ENCODE data around the gene KCTD4. TPM values are rescaled to one million over a fixed set of nuclear protein-coding genes. Genes with fewer than 3 reads are reported as not detected.

The KCTD4 gene
- total RNA-seq, 1 donor from 2014 or later: not detected

- Mint-ChIP-seq H3K4me3 (ENCODE audit: unreplicated experiment) (no peak overlapping the region), H3K27me3 (ENCODE audit: unreplicated experiment) (no peaks in the 10 kb centered on the region), H3K36me3 (ENCODE audit: low read depth, unreplicated experiment) (no peaks in the 10 kb centered on the region), H3K4me1 (ENCODE audit: unreplicated experiment) (no peaks in the 10 kb centered on the region), H3K9me3 (ENCODE audit: unreplicated experiment) (no peaks in the 10 kb centered on the region), H3K27ac (ENCODE audit: unreplicated experiment) (peak overlapping the region; percentile 61)
- TF ChIP-seq CTCF (IDR thresholded peaks at IDR 0.05; ENCODE audit: unreplicated experiment): no peak
- no peak for DNase-seq (ENCODE audit: low spot score)
Observed at GRCh38 chr13:45231305-45231704, 30.5 kb upstream of the KCTD4 start.

GRCh38 chr13:45229172-45229571 lies 28.3 kb upstream of the KCTD4 start:
- Mint-ChIP-seq H3K36me3 (ENCODE audit: low read depth, unreplicated experiment) (no peaks in the 10 kb centered on the region), H3K27ac (ENCODE audit: unreplicated experiment) (no peak overlapping the region), H3K9me3 (ENCODE audit: unreplicated experiment) (no peaks in the 10 kb centered on the region), H3K27me3 (ENCODE audit: unreplicated experiment) (no peaks in the 10 kb centered on the region), H3K4me3 (ENCODE audit: unreplicated experiment) (no peak overlapping the region), H3K4me1 (ENCODE audit: unreplicated experiment) (no peaks in the 10 kb centered on the region)
- no peak for TF ChIP-seq CTCF (IDR thresholded peaks at IDR 0.05; ENCODE audit: unreplicated experiment)
- no peak for DNase-seq (ENCODE audit: low spot score)

GRCh38 chr13:45228002-45228401 lies 27.2 kb upstream of the KCTD4 start:
- H3K4me1 Mint-ChIP-seq (ENCODE audit: unreplicated experiment): no peaks in the 10 kb centered on the region
- no peaks in the 10 kb centered on the region for H3K36me3 Mint-ChIP-seq (ENCODE audit: low read depth, unreplicated experiment)
- H3K27ac Mint-ChIP-seq (ENCODE audit: unreplicated experiment): no peak overlapping the region
- TF ChIP-seq CTCF (IDR thresholded peaks at IDR 0.05; ENCODE audit: unreplicated experiment): no peak
- no peaks in the 10 kb centered on the region for H3K27me3 Mint-ChIP-seq (ENCODE audit: unreplicated experiment)
- no peaks in the 10 kb centered on the region for H3K9me3 Mint-ChIP-seq (ENCODE audit: unreplicated experiment)
- DNase-seq (ENCODE audit: low spot score): no peak
- H3K4me3 Mint-ChIP-seq (ENCODE audit: unreplicated experiment): no peak overlapping the region

GRCh38 chr13:45226024-45226423 lies 25.2 kb upstream of the KCTD4 start:
- no peaks in the 10 kb centered on the region for H3K36me3 Mint-ChIP-seq (ENCODE audit: low read depth, unreplicated experiment)
- no peak for DNase-seq (ENCODE audit: low spot score)
- no peaks in the 10 kb centered on the region for H3K9me3 Mint-ChIP-seq (ENCODE audit: unreplicated experiment)
- H3K4me3 Mint-ChIP-seq (ENCODE audit: unreplicated experiment): no peak overlapping the region
- no peaks in the 10 kb centered on the region for H3K4me1 Mint-ChIP-seq (ENCODE audit: unreplicated experiment)
- no peak overlapping the region for H3K27ac Mint-ChIP-seq (ENCODE audit: unreplicated experiment)
- no peaks in the 10 kb centered on the region for H3K27me3 Mint-ChIP-seq (ENCODE audit: unreplicated experiment)
- no peak for TF ChIP-seq CTCF (IDR thresholded peaks at IDR 0.05; ENCODE audit: unreplicated experiment)

GRCh38 chr13:45225370-45225769 lies 24.5 kb upstream of the KCTD4 start:
- Mint-ChIP-seq H3K4me3 (ENCODE audit: unreplicated experiment) (no peak overlapping the region), H3K27ac (ENCODE audit: unreplicated experiment) (no peak overlapping the region), H3K27me3 (ENCODE audit: unreplicated experiment) (no peaks in the 10 kb centered on the region), H3K4me1 (ENCODE audit: unreplicated experiment) (no peaks in the 10 kb centered on the region), H3K9me3 (ENCODE audit: unreplicated experiment) (no peaks in the 10 kb centered on the region), H3K36me3 (ENCODE audit: low read depth, unreplicated experiment) (no peaks in the 10 kb centered on the region)
- no peak for DNase-seq (ENCODE audit: low spot score)
- no peak for TF ChIP-seq CTCF (IDR thresholded peaks at IDR 0.05; ENCODE audit: unreplicated experiment)

All from endothelial cell (in vitro differentiated cells).